CD14-positive monocyte (primary cell): ENCODE measurements around the gene RNF217. TPM values are rescaled to one million over a fixed set of nuclear protein-coding genes. Genes with fewer than 3 reads are reported as not detected.

Experiments
- DNase-seq, 3 donors: peaks; one replicate each; pipeline ENCODE4 v3.0.0-alpha.2; 2011 to 2022
- H2AFZ ChIP-seq: 2 replicates; pipeline ENCODE4 v1.6.0; 2012; ENCODE audit warnings: mild to moderate bottlenecking, low read depth, low read length, inconsistent platforms; ENCODE audit not compliant: insufficient read depth, poor library complexity, severe bottlenecking
- H3K27ac ChIP-seq, 2 donors: 1 replicate in 1 of 2; 2 replicates in 1 of 2; pipeline ENCODE4 v1.5.1; 2012 to 2013; ENCODE audit warnings: low read length in 2 of 2, control low read depth in 1 of 2, inconsistent platforms in 1 of 2, low read depth in 1 of 2, mild to moderate bottlenecking in 1 of 2
- H3K27me3 ChIP-seq, 2 donors: one replicate each; pipeline versions ENCODE4 v1.6.0 to v1.6.1; 2011 to 2013; ENCODE audit warnings: low read length in 2 of 2; ENCODE audit not compliant: control insufficient read depth in 2 of 2, insufficient read depth in 2 of 2
- H3K36me3 ChIP-seq, 2 donors: replicated peaks in 1 of 2; 1 replicate in 1 of 2; 2 replicates in 1 of 2; pipeline versions ENCODE4 v1.5.1 to v1.6.1; 2012 to 2013; ENCODE audit warnings: low read length in 2 of 2, control low read depth in 1 of 2, inconsistent platforms in 1 of 2, mild to moderate bottlenecking in 1 of 2; ENCODE audit not compliant: insufficient read depth in 2 of 2, control insufficient read depth in 1 of 2
- H3K4me1 ChIP-seq, 2 donors: 1 replicate in 1 of 2; 2 replicates in 1 of 2; pipeline versions ENCODE4 v1.5.1 to v1.6.1; 2012 to 2013; ENCODE audit warnings: low read length in 2 of 2, control low read depth in 1 of 2, inconsistent platforms in 1 of 2, mild to moderate bottlenecking in 1 of 2, moderate library complexity in 1 of 2; ENCODE audit not compliant: insufficient read depth in 2 of 2, control insufficient read depth in 1 of 2
- H3K4me2 ChIP-seq: replicated peaks from 2 replicates; pipeline ENCODE3; 2012; ENCODE audit warnings: low read length, moderate library complexity, mild to moderate bottlenecking; ENCODE audit not compliant: poor library complexity, severe bottlenecking; ENCODE audit errors: extremely low read depth
- H3K4me3 ChIP-seq, 3 experiments: fragments of 200-600 bp in 1 of 3; sonication (generic) in 1 of 3; replicated peaks in 1 of 3; 1 replicate in 2 of 3; 2 replicates in 1 of 3; pipeline ENCODE4 v1.5.1; 2011 to 2013; ENCODE audit warnings: low read length in 3 of 3, mild to moderate bottlenecking in 3 of 3, control low read depth in 2 of 3, low read depth in 2 of 3, inconsistent platforms in 1 of 3, moderate library complexity in 1 of 3
- H3K79me2 ChIP-seq: 2 replicates; pipeline ENCODE4 v1.6.0; 2012; ENCODE audit warnings: mild to moderate bottlenecking, control low read depth, inconsistent platforms, low read length, moderate library complexity; ENCODE audit not compliant: insufficient read depth
- H3K9ac ChIP-seq: 2 replicates; pipeline ENCODE4 v1.6.0; 2017; ENCODE audit warnings: low read length, mild to moderate bottlenecking; ENCODE audit not compliant: insufficient read depth, poor library complexity, severe bottlenecking
- H3K9me3 ChIP-seq, 2 donors: replicated peaks in 1 of 2; 1 replicate in 1 of 2; 2 replicates in 1 of 2; pipeline versions ENCODE4 v1.5.1 to v1.6.1; 2012 to 2013; ENCODE audit warnings: low read length in 2 of 2, control low read depth in 1 of 2; ENCODE audit not compliant: control insufficient read depth in 1 of 2, insufficient read depth in 1 of 2
- H4K20me1 ChIP-seq: 2 replicates; pipeline ENCODE4 v1.6.0; 2012; ENCODE audit warnings: mild to moderate bottlenecking, low read length, control low read depth, moderate library complexity; ENCODE audit not compliant: insufficient read depth
- H3K27ac Mint-ChIP-seq, 7 donors: one replicate each; pipeline ENCODE4 v1.8.0; 2020; ENCODE audit warnings: mild to moderate bottlenecking in 7 of 7, mixed read lengths in 7 of 7, moderate library complexity in 6 of 7, inconsistent platforms in 2 of 7
- H3K27me3 Mint-ChIP-seq, 3 donors: one replicate each; pipeline ENCODE4 v1.8.0; 2021 to 2022; ENCODE audit warnings: low read depth in 3 of 3, mild to moderate bottlenecking in 3 of 3, mixed read lengths in 3 of 3, moderate library complexity in 3 of 3, inconsistent platforms in 1 of 3
- H3K36me3 Mint-ChIP-seq, 2 donors: one replicate each; pipeline ENCODE4 v1.8.0; 2020; ENCODE audit warnings: mixed read lengths in 2 of 2, inconsistent platforms in 1 of 2, mild to moderate bottlenecking in 1 of 2
- H3K4me1 Mint-ChIP-seq: one replicate; pipeline ENCODE4 v1.8.0; 2020; ENCODE audit warnings: mild to moderate bottlenecking, mixed read lengths
- H3K4me3 Mint-ChIP-seq, 2 donors: one replicate each; pipeline ENCODE4 v1.8.0; 2020; ENCODE audit warnings: mild to moderate bottlenecking in 2 of 2, mixed read lengths in 2 of 2, moderate library complexity in 1 of 2
- H3K9me3 Mint-ChIP-seq, 7 donors: one replicate each; pipeline ENCODE4 v1.8.0; 2020 to 2022; ENCODE audit warnings: mixed read lengths in 7 of 7, mild to moderate bottlenecking in 6 of 7, moderate library complexity in 6 of 7, inconsistent platforms in 2 of 7
- CTCF ChIP-seq: fragments of 200-600 bp; IDR thresholded peaks from one replicate; pipeline ENCODE4 v1.8.0; 2022; ENCODE audit warnings: antibody characterized with exemption, mild to moderate bottlenecking
- WGBS: methylation state at CpG from one replicate; pipeline ENCODE4 v1.1.5; 2013; ENCODE audit warnings: missing lambda C conversion rate; ENCODE audit not compliant: insufficient coverage; 5-methylcytosine and 5-hydroxymethylcytosine counted together
- intact Hi-C, 2 donors: fragments of 100-400 bp; cut with micrococcal nuclease; formaldehyde crosslinking; loops; one replicate each; pipeline versions ENCODE4 v1.15.0 to v1.15.1; 2023
- polyA plus RNA-seq, 3 donors: library from polyadenylated mRNA; depleted of rRNA in 1 of 3; unstranded in 2 of 3; stranded (reverse) in 1 of 3; fragments of 300-500 nt in 2 of 3; fragments of >200 nt in 1 of 3; fragmentation: Illumina TruSeq in 2 of 3; gene quantifications; 1 replicate in 2 of 3; 2 replicates in 1 of 3; pipeline ENCODE4 v1.2.3, GENCODE V29; 2012 to 2021

The RNF217 gene
- polyA plus RNA-seq, 3 donors = 2.2 to 11.6 (median 3.3) TPM

- Histone ChIP-seq H3K9ac (no peak overlapping the region), H3K27ac (no peak overlapping the region), H3K9me3 (no peaks in the 10 kb centered on the region), H3K4me3 (no peak overlapping the region), H3K79me2 (peaks cover 65% of the 10 kb centered on the region), H4K20me1 (peaks cover 6% of the 10 kb centered on the region), H2AFZ (no peak overlapping the region), H3K36me3 (peaks cover 7 to 26% of the 10 kb centered on the region in 2 donors), H3K27me3 (no peaks in the 10 kb centered on the region), H3K4me2 (no peak overlapping the region), H3K4me1 (peaks cover 21 to 24% of the 10 kb centered on the region in 2 donors)
- intact Hi-C loops = no loop called here
- H3K9me3 Mint-ChIP-seq = no peaks in the 10 kb centered on the region
- H3K36me3 Mint-ChIP-seq = peaks cover 19 to 24% of the 10 kb centered on the region in 2 donors
- TF ChIP-seq CTCF = no peak
- no peak overlapping the region for H3K4me3 Mint-ChIP-seq
- H3K27ac Mint-ChIP-seq = peak overlapping the region in 1 of 7 donors; percentile 22
- DNase-seq = no peak
- peaks cover 35% of the 10 kb centered on the region for H3K4me1 Mint-ChIP-seq
- no CpG with 5 or more reads among the region's 1 CpG for WGBS
- H3K27me3 Mint-ChIP-seq = no peaks in the 10 kb centered on the region
Observed at GRCh38 chr6:124967444-124967843, 5.2 kb downstream of the RNF217 start.

GRCh38 chr6:124968401-124968800, 6.2 kb downstream of the RNF217 start:
- peaks cover 16 to 20% of the 10 kb centered on the region in 2 donors for H3K4me1 ChIP-seq
- H3K79me2 ChIP-seq = peaks cover 60% of the 10 kb centered on the region
- no peaks in the 10 kb centered on the region for H3K9me3 ChIP-seq
- WGBS = no CpG with 5 or more reads among the region's 1 CpG
- Mint-ChIP-seq H3K4me3 (no peak overlapping the region), H3K4me1 (peaks cover 30% of the 10 kb centered on the region), H3K27me3 (no peaks in the 10 kb centered on the region), H3K36me3 (peaks cover 25 to 30% of the 10 kb centered on the region in 2 donors), H3K27ac (peak overlapping the region in 1 of 7 donors; percentile 32), H3K9me3 (no peaks in the 10 kb centered on the region)
- peaks cover 9% of the 10 kb centered on the region for H4K20me1 ChIP-seq
- no peak for DNase-seq
- no peak overlapping the region for H3K4me2 ChIP-seq
- H3K27me3 ChIP-seq = no peaks in the 10 kb centered on the region
- H3K27ac ChIP-seq = no peak overlapping the region
- H2AFZ ChIP-seq = no peak overlapping the region
- intact Hi-C loops = no loop called here
- peaks cover 10 to 35% of the 10 kb centered on the region in 2 donors for H3K36me3 ChIP-seq
- no peak overlapping the region for H3K4me3 ChIP-seq
- TF ChIP-seq CTCF = no peak
- no peak overlapping the region for H3K9ac ChIP-seq
